Measurements from ENCODE around the gene GCC1.

The GCC1 gene

GRCh38 chr7:127536741-127537140, 48.7 kb downstream of the GCC1 start:
- DNase-seq (ENCODE audit: low spot score) = no peak

DNA sequence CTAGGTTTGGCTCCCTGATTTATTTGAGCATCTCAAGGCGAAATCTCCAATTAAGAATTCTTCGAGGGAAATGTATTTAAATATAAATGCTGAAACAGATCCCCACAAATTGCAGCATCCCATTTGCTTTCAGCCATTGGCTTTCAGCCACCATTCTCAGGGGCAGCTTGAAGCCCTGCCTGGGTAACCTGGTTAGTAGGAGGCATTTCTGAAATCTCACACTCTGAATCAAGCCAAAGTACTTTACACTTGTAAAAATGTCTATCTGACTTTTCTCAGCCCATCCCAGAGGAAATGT, 49.1 kb downstream of the GCC1 start:
- DNase-seq (ENCODE audit: low spot score) = no peak

DNA sequence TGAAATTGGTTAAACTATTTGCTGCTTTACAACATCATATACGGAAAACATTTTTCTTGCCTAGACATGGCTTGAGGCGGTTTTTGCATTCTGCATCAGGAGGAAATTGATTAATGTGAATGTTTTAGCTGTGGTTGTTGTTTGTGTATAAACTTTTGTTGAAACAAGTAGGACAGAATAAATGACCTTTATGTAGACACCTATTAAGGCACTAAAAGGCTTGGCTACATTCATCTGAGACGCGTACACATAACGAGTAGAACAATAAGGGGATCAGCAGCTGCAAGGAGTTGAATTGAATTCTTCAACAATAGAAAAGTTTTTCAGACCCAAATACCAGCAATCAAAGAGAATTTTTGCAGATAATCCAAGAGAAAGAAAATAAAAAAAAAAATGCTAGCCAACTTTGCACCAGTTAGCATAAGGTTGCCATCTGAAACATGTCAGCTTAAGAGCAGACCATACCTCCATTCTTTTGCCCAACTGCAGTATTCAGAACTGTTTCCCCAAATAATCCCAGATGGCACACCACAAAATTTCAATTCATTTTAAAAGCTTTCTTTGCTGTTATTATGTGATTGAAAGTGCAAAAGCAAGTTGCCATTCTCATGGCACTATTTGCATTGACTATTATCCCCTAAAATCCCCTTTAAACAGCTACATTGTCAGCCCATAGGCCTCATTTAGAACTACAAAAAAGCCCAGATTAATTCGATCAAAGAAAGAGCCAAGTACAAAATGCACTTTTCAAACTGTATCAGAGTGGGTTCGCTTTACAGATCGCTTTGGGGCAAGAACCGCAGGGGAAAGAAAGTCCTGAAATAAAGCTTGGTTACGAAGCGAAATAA, 49.6 kb downstream of the GCC1 start:
- DNase-seq (ENCODE audit: low spot score) = no peak

DNA sequence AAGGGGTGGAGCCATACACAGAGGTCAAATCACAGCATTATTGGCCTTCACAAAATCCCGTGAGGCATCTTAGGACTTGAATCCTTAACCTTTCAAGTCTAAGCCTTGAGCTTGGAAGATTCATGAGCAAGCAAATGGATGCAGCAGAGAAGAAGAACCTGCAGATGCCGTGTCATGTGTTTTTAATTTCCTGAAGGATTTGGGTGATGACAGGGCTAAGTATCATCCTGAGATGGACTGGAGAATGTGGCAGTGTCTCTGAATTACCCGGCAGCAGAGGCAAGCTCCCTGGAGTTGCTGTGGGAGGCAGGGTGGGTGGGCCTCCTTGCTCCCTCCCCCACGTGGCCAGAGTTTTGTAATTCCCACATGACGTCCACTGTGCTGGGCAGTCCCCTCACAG, 50.8 kb downstream of the GCC1 start:
- no peak for DNase-seq (ENCODE audit: low spot score)

GRCh38 chr7:127532736-127533135, 52.7 kb downstream of the GCC1 start:
- no peak for DNase-seq (ENCODE audit: low spot score)

GRCh38 chr7:127532151-127532550, 53.2 kb downstream of the GCC1 start:
- DNase-seq (ENCODE audit: low spot score) = no peak
